Mesenchymal stem cell (in vitro differentiated cells and primary cell): Measurements from ENCODE around the gene ARL5B.
"Not testable (repeated sequence)": the region's sequence is repeated elsewhere in the genome, so short reads cannot be mapped to it uniquely, and the experiment has no call there.

ENCODE experiments used
- DNase-seq: peaks from one replicate; pipeline ENCODE4 v3.0.0-alpha.2; 2013
- H2AFZ ChIP-seq: one replicate; pipeline ENCODE4 v1.6.1; 2013; ENCODE audit warnings: low read depth, mild to moderate bottlenecking, control low read depth, inconsistent platforms, low read length, moderate library complexity
- H2AK5ac ChIP-seq: 2 replicates; pipeline ENCODE4 v1.6.1; 2013; ENCODE audit warnings: low read length, moderate library complexity, mild to moderate bottlenecking, inconsistent platforms; ENCODE audit not compliant: severe bottlenecking
- H2BK120ac ChIP-seq: one replicate; pipeline ENCODE4 v1.6.1; 2013; ENCODE audit warnings: low read depth, mild to moderate bottlenecking, inconsistent platforms, low read length, moderate library complexity
- H2BK12ac ChIP-seq, 2 experiments: one replicate each; pipeline ENCODE4 v1.6.1; 2013; ENCODE audit warnings: inconsistent platforms in 2 of 2, low read length in 2 of 2, mild to moderate bottlenecking in 2 of 2, moderate library complexity in 2 of 2, control low read depth in 1 of 2
- H2BK15ac ChIP-seq: one replicate; pipeline ENCODE4 v1.6.1; 2013; ENCODE audit warnings: mild to moderate bottlenecking, low read depth, inconsistent platforms; ENCODE audit not compliant: poor library complexity, severe bottlenecking
- H2BK5ac ChIP-seq: 2 replicates; pipeline ENCODE4 v1.6.1; 2013; ENCODE audit warnings: low read depth, mild to moderate bottlenecking, low read length, control low read depth, inconsistent platforms; ENCODE audit not compliant: poor library complexity, severe bottlenecking
- H3K14ac ChIP-seq, 2 experiments: one replicate each; pipeline ENCODE4 v1.6.1; 2013; ENCODE audit warnings: inconsistent platforms in 2 of 2, low read length in 2 of 2, control low read depth in 1 of 2, mild to moderate bottlenecking in 1 of 2, moderate library complexity in 1 of 2
- H3K18ac ChIP-seq, 2 experiments: one replicate each; pipeline ENCODE4 v1.6.1; 2013; ENCODE audit warnings: inconsistent platforms in 2 of 2, low read length in 2 of 2, control low read depth in 1 of 2, low read depth in 1 of 2, mild to moderate bottlenecking in 1 of 2
- H3K23ac ChIP-seq, 2 experiments: one replicate each; pipeline ENCODE4 v1.6.1; 2013; ENCODE audit warnings: inconsistent platforms in 2 of 2, low read length in 2 of 2, mild to moderate bottlenecking in 2 of 2, moderate library complexity in 2 of 2, control low read depth in 1 of 2
- H3K27ac ChIP-seq: 2 replicates; pipeline ENCODE4 v1.5.1; 2013; ENCODE audit warnings: mild to moderate bottlenecking, moderate library complexity, low read length, control low read depth, inconsistent platforms; ENCODE audit not compliant: poor library complexity, severe bottlenecking
- H3K27me3 ChIP-seq, 2 experiments: 2 replicates each; pipeline versions ENCODE4 v1.6.1 to v1.7.0; 2013; ENCODE audit warnings: low read length in 2 of 2, mild to moderate bottlenecking in 2 of 2, moderate library complexity in 2 of 2, control low read depth in 1 of 2, inconsistent platforms in 1 of 2; ENCODE audit not compliant: control insufficient read depth in 1 of 2, insufficient read depth in 1 of 2
- H3K36me3 ChIP-seq, 2 experiments: 2 replicates each; pipeline versions ENCODE4 v1.6.1 to v1.7.0; 2013; ENCODE audit warnings: low read length in 2 of 2, control low read depth in 1 of 2, inconsistent platforms in 1 of 2, low read depth in 1 of 2, mild to moderate bottlenecking in 1 of 2; ENCODE audit not compliant: insufficient read depth in 2 of 2, control insufficient read depth in 1 of 2
- H3K4ac ChIP-seq, 2 experiments: one replicate each; pipeline ENCODE4 v1.6.1; 2013; ENCODE audit warnings: inconsistent platforms in 2 of 2, low read length in 2 of 2, mild to moderate bottlenecking in 2 of 2, moderate library complexity in 2 of 2, control low read depth in 1 of 2, low read depth in 1 of 2
- H3K4me1 ChIP-seq: 2 replicates; pipeline ENCODE4 v1.6.1; 2013; ENCODE audit warnings: low read depth, low read length, control low read depth; ENCODE audit not compliant: control insufficient read depth, insufficient read depth
- H3K4me2 ChIP-seq: 2 replicates; pipeline ENCODE4 v1.6.1; 2013; ENCODE audit warnings: low read length, mild to moderate bottlenecking, inconsistent platforms; ENCODE audit not compliant: poor library complexity, severe bottlenecking
- H3K4me3 ChIP-seq, 2 experiments: 2 replicates each; pipeline versions ENCODE4 v1.5.1 to v1.7.0; 2013; ENCODE audit warnings: low read length in 2 of 2, mild to moderate bottlenecking in 2 of 2, control low read depth in 1 of 2, low read depth in 1 of 2; ENCODE audit not compliant: insufficient read depth in 1 of 2
- H3K79me1 ChIP-seq: replicated peaks from 2 replicates; pipeline ENCODE4 v1.6.1; 2013; ENCODE audit warnings: mild to moderate bottlenecking, control low read depth, low read length, inconsistent platforms; ENCODE audit not compliant: poor library complexity, severe bottlenecking
- H3K9ac ChIP-seq: 2 replicates; pipeline ENCODE4 v1.7.0; 2013; ENCODE audit warnings: mild to moderate bottlenecking, low read length, moderate library complexity
- H3K9me3 ChIP-seq: 2 replicates; pipeline ENCODE4 v1.7.0; 2013; ENCODE audit warnings: mild to moderate bottlenecking, low read length; ENCODE audit not compliant: control insufficient read depth
- H4K8ac ChIP-seq: one replicate; pipeline ENCODE4 v1.6.1; 2013; ENCODE audit warnings: inconsistent platforms, mild to moderate bottlenecking, low read length, moderate library complexity
- H4K91ac ChIP-seq: one replicate; pipeline ENCODE4 v1.6.1; 2013; ENCODE audit warnings: mild to moderate bottlenecking, low read length, inconsistent platforms
- WGBS: methylation state at CpG from one replicate; pipeline ENCODE4 v1.1.7; 2013; ENCODE audit warnings: mixed read lengths; 5-methylcytosine and 5-hydroxymethylcytosine counted together

ARL5B gene

DNA sequence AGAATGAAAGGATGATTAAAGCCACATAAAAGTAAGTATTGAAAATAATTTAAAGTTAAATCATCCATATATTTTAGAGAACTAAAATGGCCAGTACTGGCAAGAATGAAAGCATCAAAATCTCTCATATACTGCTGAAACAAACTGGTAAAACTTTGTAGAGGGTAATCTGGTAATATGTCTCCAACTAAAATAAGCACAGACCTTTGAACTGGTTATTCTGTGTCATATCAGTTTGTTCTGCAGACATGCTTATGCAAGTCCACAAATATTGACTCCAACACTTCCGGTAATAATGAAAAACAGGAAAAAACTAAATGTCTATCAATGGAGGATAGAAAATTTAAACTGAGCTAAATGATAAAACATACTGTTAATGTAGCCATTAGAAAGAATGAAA lies 21.8 kb upstream of the ARL5B start:
- H3K14ac ChIP-seq, H2BK5ac ChIP-seq, H3K4me3 ChIP-seq, H3K27me3 ChIP-seq, H3K79me1 ChIP-seq, H3K4me1 ChIP-seq, H2BK12ac ChIP-seq, H4K8ac ChIP-seq, H3K23ac ChIP-seq, H3K36me3 ChIP-seq, H2AK5ac ChIP-seq, H3K18ac ChIP-seq, H2BK120ac ChIP-seq, H3K27ac ChIP-seq, H3K9me3 ChIP-seq, H4K91ac ChIP-seq, H3K4me2 ChIP-seq, H3K4ac ChIP-seq, H2AFZ ChIP-seq, H2BK15ac ChIP-seq, H3K9ac ChIP-seq, DNase-seq: not testable (repeated sequence)
- WGBS: no CpG with 5 or more reads among the region's 1 CpG

DNA sequence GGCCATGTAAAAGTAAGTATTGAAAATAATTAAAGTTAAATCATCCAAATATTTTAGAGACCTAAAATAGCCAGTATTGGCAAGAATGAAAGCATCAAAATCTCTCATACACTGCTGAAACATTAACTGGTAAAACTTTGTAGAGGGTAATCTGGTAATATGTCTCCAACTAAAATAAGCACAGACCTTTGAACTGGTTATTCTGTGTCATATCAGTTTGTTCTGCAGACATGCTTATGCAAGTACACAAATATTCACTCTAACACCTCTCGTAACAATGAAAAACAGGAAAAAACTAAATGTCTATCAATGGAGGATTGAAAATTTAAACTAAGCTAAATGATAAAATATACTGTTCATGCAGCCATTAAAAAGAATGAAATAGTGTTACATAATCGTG lies 19.5 kb upstream of the ARL5B start:
- H3K4me1 ChIP-seq, DNase-seq, H3K4me3 ChIP-seq, H3K79me1 ChIP-seq, H2BK5ac ChIP-seq, H2BK12ac ChIP-seq, H3K27me3 ChIP-seq, H2BK120ac ChIP-seq, H2BK15ac ChIP-seq, H3K4ac ChIP-seq, H3K9me3 ChIP-seq, H3K23ac ChIP-seq, H2AFZ ChIP-seq, H3K14ac ChIP-seq, H2AK5ac ChIP-seq, H3K27ac ChIP-seq, H3K36me3 ChIP-seq, H3K4me2 ChIP-seq, H4K8ac ChIP-seq, H3K9ac ChIP-seq, H3K18ac ChIP-seq, H4K91ac ChIP-seq: not testable (repeated sequence)
- WGBS: no CpG with 5 or more reads among the region's 2 CpGs

DNA sequence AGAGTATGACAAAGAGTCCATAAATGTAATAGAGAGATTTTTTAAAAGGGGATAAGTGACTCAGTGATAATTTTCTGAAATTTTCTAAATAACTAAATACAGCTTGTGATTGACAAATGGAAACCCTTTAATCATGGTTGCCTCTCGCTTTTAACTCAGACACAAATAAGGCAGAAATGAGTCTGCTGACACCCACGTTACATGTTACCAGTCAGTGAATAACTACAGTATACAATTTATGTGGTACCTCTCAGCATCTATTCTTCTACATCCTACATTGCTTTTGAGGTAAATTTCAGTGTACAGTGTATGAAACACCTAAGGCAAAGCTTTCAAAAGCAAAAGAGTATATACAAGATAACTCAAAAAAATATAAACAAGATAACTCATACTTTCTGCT lies 12.1 kb upstream of the ARL5B start:
- Histone ChIP-seq H3K9ac (no peak overlapping the region), H3K23ac (no peak overlapping the region), H3K18ac (no peak overlapping the region), H2AFZ (no peak overlapping the region), H4K91ac (no peak overlapping the region), H3K4me3 (no peak overlapping the region), H3K27ac (no peak overlapping the region), H4K8ac (no peak overlapping the region), H3K14ac (no peak overlapping the region), H2BK12ac (no peak overlapping the region), H2AK5ac (no peak overlapping the region), H3K36me3 (peaks cover 2 to 3% of the 10 kb centered on the region in 2 experiments), H3K79me1 (peaks cover 10% of the 10 kb centered on the region), H3K27me3 (no peaks in the 10 kb centered on the region), H2BK15ac (no peak overlapping the region), H2BK5ac (no peak overlapping the region), H3K4me1 (no peaks in the 10 kb centered on the region), H3K4me2 (no peak overlapping the region), H2BK120ac (no peak overlapping the region), H3K4ac (no peak overlapping the region), H3K9me3 (no peaks in the 10 kb centered on the region)
- no peak for DNase-seq
- WGBS: 100% methylated on average over 2 of the region's 2 CpGs

DNA sequence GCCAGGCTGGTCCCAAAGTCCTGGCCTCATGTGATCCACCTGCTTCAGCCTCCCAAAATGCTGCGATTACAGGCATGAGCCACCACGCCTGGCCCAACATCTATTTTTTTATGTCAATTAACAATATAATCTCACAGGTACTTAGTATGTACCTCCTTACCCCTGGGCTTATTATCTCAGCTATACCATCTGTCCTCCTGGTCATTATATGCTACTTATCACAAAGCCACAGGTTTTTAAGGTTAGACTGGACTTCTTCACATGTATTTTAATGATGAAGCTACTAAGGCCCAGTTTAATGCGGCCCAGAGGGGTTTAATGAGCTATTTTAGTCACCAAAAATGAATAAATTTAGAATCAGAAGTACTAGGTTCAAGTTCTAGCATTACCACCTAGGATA lies 11.3 kb upstream of the ARL5B start:
- no peak overlapping the region for H3K4me3 ChIP-seq
- H3K36me3 ChIP-seq: peaks cover 2 to 3% of the 10 kb centered on the region in 2 experiments
- no peak overlapping the region for H3K4ac ChIP-seq
- H3K23ac ChIP-seq: no peak overlapping the region
- H3K9ac ChIP-seq: no peak overlapping the region
- H3K14ac ChIP-seq: no peak overlapping the region
- 98% methylated on average over 2 of the region's 3 CpGs for WGBS
- no peak overlapping the region for H2BK120ac ChIP-seq
- H3K9me3 ChIP-seq: no peaks in the 10 kb centered on the region
- peaks cover 10% of the 10 kb centered on the region for H3K79me1 ChIP-seq
- no peaks in the 10 kb centered on the region for H3K4me1 ChIP-seq
- H3K18ac ChIP-seq: no peak overlapping the region
- DNase-seq: no peak
- no peaks in the 10 kb centered on the region for H3K27me3 ChIP-seq
- no peak overlapping the region for H2AK5ac ChIP-seq
- no peak overlapping the region for H3K4me2 ChIP-seq
- no peak overlapping the region for H4K8ac ChIP-seq
- no peak overlapping the region for H2BK15ac ChIP-seq
- H3K27ac ChIP-seq: no peak overlapping the region
- no peak overlapping the region for H4K91ac ChIP-seq
- H2BK5ac ChIP-seq: no peak overlapping the region
- no peak overlapping the region for H2AFZ ChIP-seq
- no peak overlapping the region for H2BK12ac ChIP-seq
